WTC11 (cell line): ENCODE results near the gene RMDN3. TPM values are rescaled to one million over a fixed set of nuclear protein-coding genes. Genes with fewer than 3 reads are reported as not detected.

Source experiments
- ATAC-seq: fragments of 200-7000 bp; cut with Tn5 transposase; 2 replicates; pipeline ENCODE4 v1.10.0; 2021; ENCODE audit warnings: mild to moderate bottlenecking, moderate library complexity
- CTCF ChIA-PET: fragments of 300-600 bp; sonication (Branson Sonifier 250); formaldehyde crosslinking; loops from one replicate; lab custom pipeline; 2021; ENCODE audit warnings: antibody characterized with exemption; lab: Charles Lee
- POLR2A ChIA-PET: fragments of 350-600 bp; sonication (Branson Sonifier 250); formaldehyde crosslinking; loops from one replicate; lab custom pipeline; 2021; ENCODE audit warnings: antibody characterized with exemption; lab: Charles Lee
- DNase-seq: peaks from one replicate; pipeline ENCODE4 v3.0.0; 2021; ENCODE audit warnings: low spot score
- H3K27ac Mint-ChIP-seq: 2 replicates; pipeline ENCODE4 v1.8.0; 2021; ENCODE audit warnings: mixed read lengths
- H3K27me3 Mint-ChIP-seq: 2 replicates; pipeline ENCODE4 v1.8.0; 2021; ENCODE audit warnings: low read depth, mild to moderate bottlenecking, moderate library complexity, mixed read lengths
- H3K36me3 Mint-ChIP-seq: 2 replicates; pipeline ENCODE4 v1.8.0; 2021; ENCODE audit warnings: mixed read lengths
- H3K4me1 Mint-ChIP-seq: 2 replicates; pipeline ENCODE4 v1.8.0; 2022; ENCODE audit warnings: mixed read lengths
- H3K4me3 Mint-ChIP-seq: 2 replicates; pipeline ENCODE4 v1.8.0; 2021; ENCODE audit warnings: mild to moderate bottlenecking, moderate library complexity, mixed read lengths
- H3K9me3 Mint-ChIP-seq: 2 replicates; pipeline ENCODE4 v1.8.0; 2021; ENCODE audit warnings: mixed read lengths
- CBFB ChIP-seq: sonication (generic); formaldehyde crosslinking; IDR thresholded peaks from 2 replicates; pipeline ENCODE4 v1.8.1; 2022; ENCODE audit warnings: mild to moderate bottlenecking, low read depth, missing genetic modification reagents
- FOXP1 ChIP-seq: sonication (generic); formaldehyde crosslinking; IDR thresholded peaks from 2 replicates; pipeline ENCODE4 v1.8.0; 2022; ENCODE audit warnings: missing genetic modification reagents, mild to moderate bottlenecking, moderate library complexity, borderline replicate concordance
- MYBL2 ChIP-seq: sonication (generic); formaldehyde crosslinking; IDR thresholded peaks from 2 replicates; pipeline ENCODE4 v1.8.1; 2023; ENCODE audit warnings: mild to moderate bottlenecking, moderate library complexity, missing genetic modification reagents
- NR1H2 ChIP-seq: sonication (generic); formaldehyde crosslinking; IDR thresholded peaks from 2 replicates; pipeline ENCODE4 v1.9.0; 2021; ENCODE audit warnings: mild to moderate bottlenecking, moderate library complexity, missing genetic modification reagents
- NR3C1 ChIP-seq: sonication (generic); formaldehyde crosslinking; conservative IDR thresholded peaks from 2 replicates; pipeline ENCODE4 v1.8.1; 2023; ENCODE audit warnings: low read depth, mild to moderate bottlenecking, missing genetic modification reagents
- PRRX2 ChIP-seq: fragments of 250-450 bp; sonication (Bioruptor Pico); IDR thresholded peaks from 2 replicates; pipeline ENCODE4 v1.8.0; 2021; ENCODE audit warnings: mild to moderate bottlenecking
- TP53 ChIP-seq: sonication (generic); formaldehyde crosslinking; IDR thresholded peaks from 2 replicates; pipeline ENCODE4 v1.8.1; 2023; ENCODE audit warnings: mild to moderate bottlenecking, missing genetic modification reagents
- ZNF121 ChIP-seq: sonication (generic); formaldehyde crosslinking; IDR thresholded peaks from 2 replicates; pipeline ENCODE4 v1.8.0; 2023; ENCODE audit warnings: missing genetic modification reagents
- ZNF396 ChIP-seq: fragments of 250-450 bp; sonication (Bioruptor Pico); IDR thresholded peaks from 2 replicates; pipeline ENCODE4 v1.8.0; 2021; ENCODE audit warnings: mild to moderate bottlenecking, moderate library complexity, borderline replicate concordance
- total RNA-seq: library from RNA; stranded (reverse); gene quantifications from 3 replicates; pipeline ENCODE4 v1.2.3, GENCODE V29; 2021
- TF ChIP-seq, protein P1 (sequence below): sonication (generic); formaldehyde crosslinking; IDR thresholded peaks from 2 replicates; pipeline ENCODE4 v1.8.1; 2023; ENCODE audit warnings: mild to moderate bottlenecking, moderate library complexity, missing genetic modification reagents
- TF ChIP-seq, protein P2 (sequence below): sonication (generic); formaldehyde crosslinking; conservative IDR thresholded peaks from 2 replicates; pipeline ENCODE4 v1.8.1; 2022; ENCODE audit warnings: mild to moderate bottlenecking, missing genetic modification reagents
- TF ChIP-seq, protein P3 (sequence below): sonication (generic); formaldehyde crosslinking; IDR thresholded peaks from 2 replicates; pipeline ENCODE4 v1.8.1; 2022; ENCODE audit warnings: low read depth, missing genetic modification reagents, borderline replicate concordance
- TF ChIP-seq, protein P4 (sequence below): sonication (generic); formaldehyde crosslinking; IDR thresholded peaks from 2 replicates; pipeline ENCODE4 v1.8.0; 2022; ENCODE audit warnings: mild to moderate bottlenecking, missing genetic modification reagents
- TF ChIP-seq, protein P5 (sequence below): fragments of 200-600 bp; IDR thresholded peaks from 2 replicates; pipeline ENCODE4 v1.8.0; 2022; ENCODE audit warnings: antibody characterized with exemption
- TF ChIP-seq, protein P6 (sequence below): sonication (generic); formaldehyde crosslinking; IDR thresholded peaks from 2 replicates; pipeline ENCODE4 v1.8.1; 2023; ENCODE audit warnings: mild to moderate bottlenecking, missing genetic modification reagents, moderate library complexity
- TF ChIP-seq, protein P7 (sequence below): sonication (generic); formaldehyde crosslinking; IDR thresholded peaks from 2 replicates; pipeline ENCODE4 v1.8.0; 2022; ENCODE audit warnings: mild to moderate bottlenecking, missing genetic modification reagents

RMDN3 gene
- total RNA-seq, 1 experiment from 2014 or later: 22.8 TPM

DNA sequence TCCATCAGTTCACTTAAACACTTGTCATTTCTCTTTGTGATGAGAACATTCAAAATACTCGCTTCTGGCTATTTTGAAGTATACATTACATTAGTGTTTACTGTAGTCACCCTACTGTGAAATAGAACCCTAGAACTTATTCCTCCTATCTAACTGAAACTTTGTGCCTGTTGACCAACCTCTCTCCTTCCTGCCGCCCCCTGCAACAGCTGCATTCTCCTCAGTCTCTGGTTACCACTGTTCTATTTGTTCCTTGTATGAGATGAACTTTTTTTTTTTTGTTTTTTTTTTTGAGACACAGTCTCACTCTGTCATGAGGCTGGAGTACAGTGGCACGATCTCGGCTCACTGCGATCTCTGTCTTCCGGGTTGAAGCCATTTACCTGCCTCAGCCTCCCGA lies 57.1 kb downstream of the RMDN3 start (continued):
- no peak for TF ChIP-seq PRRX2 (CRISPR knock-in tag)
- TF ChIP-seq, all 79 proteins: peak for 0

DNA sequence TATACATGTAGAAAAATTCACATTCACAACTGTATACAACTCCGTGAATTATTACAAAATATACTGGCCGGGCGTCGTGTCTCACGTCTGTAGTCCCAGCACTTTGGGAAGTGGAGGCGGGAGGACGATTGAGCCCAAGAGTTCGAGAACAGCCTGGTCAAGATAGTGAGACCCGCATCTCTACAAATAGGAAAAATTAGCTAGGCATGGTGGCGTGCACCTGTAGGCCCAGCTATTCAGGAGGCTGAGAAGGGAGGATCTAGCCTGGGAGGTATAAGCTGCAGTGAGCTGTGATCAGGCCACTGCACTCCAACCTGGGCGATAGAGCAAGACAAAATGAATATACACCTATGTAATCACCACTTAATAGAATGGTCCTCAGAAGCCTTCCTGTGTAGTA lies 58.8 kb downstream of the RMDN3 start:
- POLR2A ChIA-PET: interaction anchor here (2.5 kb wide), 1 partner anchor 198 kb away, joined by 13 read pairs; the partner anchor contains the start of gene VPS18

DNA sequence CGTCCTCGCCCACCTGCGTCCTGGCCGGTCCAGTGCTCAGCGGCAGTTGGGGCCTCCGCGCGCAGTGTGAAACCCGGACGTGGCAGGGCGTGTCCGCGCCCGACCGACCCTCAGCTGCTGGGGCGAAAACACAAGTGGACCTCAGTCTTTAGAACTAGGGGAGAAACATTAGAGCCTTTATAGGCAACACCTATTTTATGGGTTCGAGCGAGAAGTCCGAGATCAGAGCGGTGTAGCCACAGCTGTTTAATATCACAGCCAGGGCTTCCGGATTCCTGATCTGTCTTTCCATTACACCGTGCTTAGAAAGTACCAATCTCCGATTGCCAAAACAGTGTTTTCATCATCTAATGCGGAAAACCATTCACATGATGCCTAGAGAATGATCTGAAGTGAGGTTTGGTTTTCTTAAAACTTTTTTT lies 59.6 kb downstream of the RMDN3 start:
- Mint-ChIP-seq H3K27me3 (no peaks in the 10 kb centered on the region), H3K9me3 (no peaks in the 10 kb centered on the region), H3K36me3 (peaks cover 27% of the 10 kb centered on the region), H3K27ac (peak overlapping the region; percentile 100), H3K4me1 (peaks cover 10% of the 10 kb centered on the region), H3K4me3 (peak overlapping the region; percentile 97)
- TF ChIP-seq NR3C1 (no peak), MYBL2 (peak; percentile 66; the same call in 1 of the 2 replicates), FOXP1 (CRISPR knock-in tag) (0 out of 2 replicates have a peak, but pooled peaks have one; percentile 64)
- TF ChIP-seq, protein P1, sequence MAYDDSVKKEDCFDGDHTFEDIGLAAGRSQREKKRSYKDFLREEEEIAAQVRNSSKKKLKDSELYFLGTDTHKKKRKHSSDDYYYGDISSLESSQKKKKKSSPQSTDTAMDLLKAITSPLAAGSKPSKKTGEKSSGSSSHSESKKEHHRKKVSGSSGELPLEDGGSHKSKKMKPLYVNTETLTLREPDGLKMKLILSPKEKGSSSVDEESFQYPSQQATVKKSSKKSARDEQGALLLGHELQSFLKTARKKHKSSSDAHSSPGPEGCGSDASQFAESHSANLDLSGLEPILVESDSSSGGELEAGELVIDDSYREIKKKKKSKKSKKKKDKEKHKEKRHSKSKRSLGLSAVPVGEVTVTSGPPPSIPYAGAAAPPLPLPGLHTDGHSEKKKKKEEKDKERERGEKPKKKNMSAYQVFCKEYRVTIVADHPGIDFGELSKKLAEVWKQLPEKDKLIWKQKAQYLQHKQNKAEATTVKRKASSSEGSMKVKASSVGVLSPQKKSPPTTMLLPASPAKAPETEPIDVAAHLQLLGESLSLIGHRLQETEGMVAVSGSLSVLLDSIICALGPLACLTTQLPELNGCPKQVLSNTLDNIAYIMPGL (CRISPR knock-in tag): 0 out of 2 replicates have a peak, but pooled peaks have one; percentile 23
- TF ChIP-seq, protein P2, sequence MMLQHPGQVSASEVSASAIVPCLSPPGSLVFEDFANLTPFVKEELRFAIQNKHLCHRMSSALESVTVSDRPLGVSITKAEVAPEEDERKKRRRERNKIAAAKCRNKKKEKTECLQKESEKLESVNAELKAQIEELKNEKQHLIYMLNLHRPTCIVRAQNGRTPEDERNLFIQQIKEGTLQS: no peak
- ATAC-seq: no peak
- CTCF ChIA-PET: interaction anchor here (0.7 to 2.3 kb wide), 16 partner anchors 24 to 246 kb away, joined by 3 to 14 read pairs (median 4); partner anchors contain the start of genes GCHFR, RHOV and VPS18
- POLR2A ChIA-PET: interaction anchor here (0.6 to 2.5 kb wide), 9 partner anchors 34 to 588 kb away, joined by 3 to 13 read pairs (median 4); partner anchors contain the start of genes RPUSD2 and VPS18
- DNase-seq: no peak

More for the DNA sequence above, 58.8 kb downstream of the RMDN3 start:
- no peak for ATAC-seq
- Mint-ChIP-seq H3K4me3 (peak overlapping the region; percentile 97), H3K9me3 (no peaks in the 10 kb centered on the region), H3K27ac (no peak overlapping the region), H3K36me3 (peaks cover 34% of the 10 kb centered on the region), H3K4me1 (peaks cover 10% of the 10 kb centered on the region), H3K27me3 (no peaks in the 10 kb centered on the region)
- TF ChIP-seq ZNF121 (CRISPR knock-in tag) (peak; percentile 67; the same call in 1 of the 2 replicates), CBFB (CRISPR knock-in tag) (no peak)
- TF ChIP-seq, protein P3, sequence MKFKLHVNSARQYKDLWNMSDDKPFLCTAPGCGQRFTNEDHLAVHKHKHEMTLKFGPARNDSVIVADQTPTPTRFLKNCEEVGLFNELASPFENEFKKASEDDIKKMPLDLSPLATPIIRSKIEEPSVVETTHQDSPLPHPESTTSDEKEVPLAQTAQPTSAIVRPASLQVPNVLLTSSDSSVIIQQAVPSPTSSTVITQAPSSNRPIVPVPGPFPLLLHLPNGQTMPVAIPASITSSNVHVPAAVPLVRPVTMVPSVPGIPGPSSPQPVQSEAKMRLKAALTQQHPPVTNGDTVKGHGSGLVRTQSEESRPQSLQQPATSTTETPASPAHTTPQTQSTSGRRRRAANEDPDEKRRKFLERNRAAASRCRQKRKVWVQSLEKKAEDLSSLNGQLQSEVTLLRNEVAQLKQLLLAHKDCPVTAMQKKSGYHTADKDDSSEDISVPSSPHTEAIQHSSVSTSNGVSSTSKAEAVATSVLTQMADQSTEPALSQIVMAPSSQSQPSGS (CRISPR knock-in tag): no peak
- no peak for DNase-seq
- CTCF ChIA-PET: interaction anchor here (0.5 kb wide), 1 partner anchor 107 kb away, joined by 5 read pairs; no protein-coding TSS in a partner anchor

DNA sequence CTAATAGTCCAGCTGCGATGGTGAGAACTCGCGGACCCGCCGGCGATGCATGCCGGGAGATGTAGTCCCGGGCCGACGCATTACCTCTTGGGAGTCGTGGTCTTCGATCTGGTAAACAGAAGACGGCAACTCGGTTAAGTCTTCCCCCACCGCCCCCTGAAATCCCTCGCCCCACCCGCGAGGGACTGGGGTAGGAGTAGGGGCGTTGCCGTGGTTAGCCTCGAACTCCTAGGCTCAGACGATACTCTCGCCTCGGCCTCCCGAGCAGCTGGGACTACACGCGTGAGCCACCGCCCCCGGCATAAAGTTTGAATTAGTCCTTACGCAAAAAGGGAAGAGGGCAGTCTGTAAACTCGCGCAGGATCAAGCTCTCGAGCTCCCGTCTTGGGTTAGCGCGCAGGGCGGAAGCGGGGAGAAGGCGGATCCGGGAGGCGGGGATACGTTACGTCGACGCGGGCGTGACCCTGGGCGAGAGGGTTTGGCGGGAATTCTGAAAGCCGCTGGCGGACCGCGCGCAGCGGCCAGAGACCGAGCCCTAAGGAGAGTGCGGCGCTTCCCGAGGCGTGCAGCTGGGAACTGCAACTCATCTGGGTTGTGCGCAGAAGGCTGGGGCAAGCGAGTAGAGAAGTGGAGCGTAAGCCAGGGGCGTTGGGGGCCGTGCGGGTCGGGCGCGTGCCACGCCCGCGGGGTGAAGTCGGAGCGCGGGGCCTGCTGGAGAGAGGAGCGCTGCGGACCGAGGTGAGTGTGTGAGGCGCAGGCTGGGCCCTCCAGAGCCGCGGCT lies 60.2 kb downstream of the RMDN3 start, which contains the start of gene RAD51:
Gene RAD51, plus strand, starts transcription at position 487 of the 781 bp plus-strand sequence. CDS start 3,585 bp downstream, outside the sequence.
- ATAC-seq: peak; percentile 92
- CTCF ChIA-PET: interaction anchor here (0.7 to 2.3 kb wide), 24 partner anchors 12 to 247 kb away, joined by 3 to 14 read pairs (median 4); partner anchors contain the start of genes GCHFR, RHOV, RPUSD2 and VPS18
- H3K36me3 Mint-ChIP-seq: peaks cover 22% of the 10 kb centered on the region
- no peaks in the 10 kb centered on the region for H3K9me3 Mint-ChIP-seq
- POLR2A ChIA-PET: interaction anchor here (0.6 to 2.5 kb wide), 15 partner anchors 9 to 588 kb away, joined by 3 to 13 read pairs (median 3); partner anchors contain the start of genes CHAC1, DNAJC17, RPUSD2 and VPS18
- peaks cover 10% of the 10 kb centered on the region for H3K4me1 Mint-ChIP-seq
- peak within 1 kb of the TSS; percentile 97 for H3K4me3 Mint-ChIP-seq
- H3K27me3 Mint-ChIP-seq: no peaks in the 10 kb centered on the region
- H3K27ac Mint-ChIP-seq: peak within 1 kb of the TSS; percentile 100
- DNase-seq: peak; percentile 93
- TF ChIP-seq NR1H2 (CRISPR knock-in tag) (no peak), TP53 (CRISPR knock-in tag) (peak; percentile 62; the same call in 1 of the 2 replicates), MYBL2 (no peak), ZNF396 (CRISPR knock-in tag) (no peak)
- TF ChIP-seq, protein P4, sequence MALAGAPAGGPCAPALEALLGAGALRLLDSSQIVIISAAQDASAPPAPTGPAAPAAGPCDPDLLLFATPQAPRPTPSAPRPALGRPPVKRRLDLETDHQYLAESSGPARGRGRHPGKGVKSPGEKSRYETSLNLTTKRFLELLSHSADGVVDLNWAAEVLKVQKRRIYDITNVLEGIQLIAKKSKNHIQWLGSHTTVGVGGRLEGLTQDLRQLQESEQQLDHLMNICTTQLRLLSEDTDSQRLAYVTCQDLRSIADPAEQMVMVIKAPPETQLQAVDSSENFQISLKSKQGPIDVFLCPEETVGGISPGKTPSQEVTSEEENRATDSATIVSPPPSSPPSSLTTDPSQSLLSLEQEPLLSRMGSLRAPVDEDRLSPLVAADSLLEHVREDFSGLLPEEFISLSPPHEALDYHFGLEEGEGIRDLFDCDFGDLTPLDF (CRISPR knock-in tag): peak; percentile 87; the same call in 1 of the 2 replicates
- TF ChIP-seq, protein P5, sequence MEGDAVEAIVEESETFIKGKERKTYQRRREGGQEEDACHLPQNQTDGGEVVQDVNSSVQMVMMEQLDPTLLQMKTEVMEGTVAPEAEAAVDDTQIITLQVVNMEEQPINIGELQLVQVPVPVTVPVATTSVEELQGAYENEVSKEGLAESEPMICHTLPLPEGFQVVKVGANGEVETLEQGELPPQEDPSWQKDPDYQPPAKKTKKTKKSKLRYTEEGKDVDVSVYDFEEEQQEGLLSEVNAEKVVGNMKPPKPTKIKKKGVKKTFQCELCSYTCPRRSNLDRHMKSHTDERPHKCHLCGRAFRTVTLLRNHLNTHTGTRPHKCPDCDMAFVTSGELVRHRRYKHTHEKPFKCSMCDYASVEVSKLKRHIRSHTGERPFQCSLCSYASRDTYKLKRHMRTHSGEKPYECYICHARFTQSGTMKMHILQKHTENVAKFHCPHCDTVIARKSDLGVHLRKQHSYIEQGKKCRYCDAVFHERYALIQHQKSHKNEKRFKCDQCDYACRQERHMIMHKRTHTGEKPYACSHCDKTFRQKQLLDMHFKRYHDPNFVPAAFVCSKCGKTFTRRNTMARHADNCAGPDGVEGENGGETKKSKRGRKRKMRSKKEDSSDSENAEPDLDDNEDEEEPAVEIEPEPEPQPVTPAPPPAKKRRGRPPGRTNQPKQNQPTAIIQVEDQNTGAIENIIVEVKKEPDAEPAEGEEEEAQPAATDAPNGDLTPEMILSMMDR: no peak
- TF ChIP-seq, protein P6, sequence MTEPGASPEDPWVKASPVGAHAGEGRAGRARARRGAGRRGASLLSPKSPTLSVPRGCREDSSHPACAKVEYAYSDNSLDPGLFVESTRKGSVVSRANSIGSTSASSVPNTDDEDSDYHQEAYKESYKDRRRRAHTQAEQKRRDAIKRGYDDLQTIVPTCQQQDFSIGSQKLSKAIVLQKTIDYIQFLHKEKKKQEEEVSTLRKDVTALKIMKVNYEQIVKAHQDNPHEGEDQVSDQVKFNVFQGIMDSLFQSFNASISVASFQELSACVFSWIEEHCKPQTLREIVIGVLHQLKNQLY (CRISPR knock-in tag): 0 out of 2 replicates have a peak, but pooled peaks have one; percentile 57
- TF ChIP-seq, protein P7, sequence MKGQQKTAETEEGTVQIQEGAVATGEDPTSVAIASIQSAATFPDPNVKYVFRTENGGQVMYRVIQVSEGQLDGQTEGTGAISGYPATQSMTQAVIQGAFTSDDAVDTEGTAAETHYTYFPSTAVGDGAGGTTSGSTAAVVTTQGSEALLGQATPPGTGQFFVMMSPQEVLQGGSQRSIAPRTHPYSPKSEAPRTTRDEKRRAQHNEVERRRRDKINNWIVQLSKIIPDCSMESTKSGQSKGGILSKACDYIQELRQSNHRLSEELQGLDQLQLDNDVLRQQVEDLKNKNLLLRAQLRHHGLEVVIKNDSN (CRISPR knock-in tag): peak; percentile 58; the same call in 1 of the 2 replicates
- TF ChIP-seq, protein P1 (CRISPR knock-in tag): peak; percentile 59; the same call in 1 of the 2 replicates
